ENCODE results near the gene TMEM91. TPM values are rescaled to one million over a fixed set of nuclear protein-coding genes. Genes with fewer than 3 reads are reported as not detected.
A peak's percentile ranks its signal among the peaks of the same experiment; 100 is the strongest.
"Not testable (repeated sequence)": the region's sequence is repeated elsewhere in the genome, so short reads cannot be mapped to it uniquely, and the experiment has no call there.

Gene TMEM91
- polyA plus RNA-seq, 1 donor (not counting 4 experiments of a cell fraction or from before 2014, with no cell fraction given): 6.3 TPM

GRCh38 chr19:41367848-41368301 lies 8.5 kb upstream of the TMEM91 start:
- no peaks in the 10 kb centered on the region for H4K20me1 ChIP-seq (ENCODE audit: control insufficient read depth, extremely low read depth, insufficient read depth, low read length)
- H3K27me3 ChIP-seq (ENCODE audit: control insufficient read depth, extremely low read depth, insufficient read depth, low read length): no peaks in the 10 kb centered on the region
- peak overlapping the region; percentile 13 for H3K9ac ChIP-seq (ENCODE audit: control insufficient read depth, extremely low read depth, insufficient read depth, low read length)
- H3K27ac ChIP-seq (ENCODE audit: control insufficient read depth, insufficient read depth, low read length): peak overlapping the region; percentile 62
- H3K36me3 ChIP-seq (ENCODE audit: control insufficient read depth in 2 of 2, extremely low read depth in 1 of 2, insufficient read depth in 2 of 2, low read length in 2 of 2): no peaks in the 10 kb centered on the region
- dilution Hi-C loops (cut with MboI; ENCODE audit: extremely low pct_ligation_motif_present, low sequenced_read_pairs): no loop called here
- TF ChIP-seq, protein P1, sequence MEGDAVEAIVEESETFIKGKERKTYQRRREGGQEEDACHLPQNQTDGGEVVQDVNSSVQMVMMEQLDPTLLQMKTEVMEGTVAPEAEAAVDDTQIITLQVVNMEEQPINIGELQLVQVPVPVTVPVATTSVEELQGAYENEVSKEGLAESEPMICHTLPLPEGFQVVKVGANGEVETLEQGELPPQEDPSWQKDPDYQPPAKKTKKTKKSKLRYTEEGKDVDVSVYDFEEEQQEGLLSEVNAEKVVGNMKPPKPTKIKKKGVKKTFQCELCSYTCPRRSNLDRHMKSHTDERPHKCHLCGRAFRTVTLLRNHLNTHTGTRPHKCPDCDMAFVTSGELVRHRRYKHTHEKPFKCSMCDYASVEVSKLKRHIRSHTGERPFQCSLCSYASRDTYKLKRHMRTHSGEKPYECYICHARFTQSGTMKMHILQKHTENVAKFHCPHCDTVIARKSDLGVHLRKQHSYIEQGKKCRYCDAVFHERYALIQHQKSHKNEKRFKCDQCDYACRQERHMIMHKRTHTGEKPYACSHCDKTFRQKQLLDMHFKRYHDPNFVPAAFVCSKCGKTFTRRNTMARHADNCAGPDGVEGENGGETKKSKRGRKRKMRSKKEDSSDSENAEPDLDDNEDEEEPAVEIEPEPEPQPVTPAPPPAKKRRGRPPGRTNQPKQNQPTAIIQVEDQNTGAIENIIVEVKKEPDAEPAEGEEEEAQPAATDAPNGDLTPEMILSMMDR (optimal IDR thresholded peaks at IDR 0.05 in 1 of 3, IDR thresholded peaks at IDR 0.05 in 1 of 3, conservative IDR thresholded peaks at IDR 0.05 in 1 of 3; ENCODE audit: extremely low read depth in 1 of 3, insufficient read depth in 2 of 3, low read length in 3 of 3): no peak
- TF ChIP-seq EZH2 (IDR thresholded peaks at IDR 0.05; ENCODE audit: low read length): no peak
- peaks cover 19% of the 10 kb centered on the region for H3K4me1 ChIP-seq (ENCODE audit: control insufficient read depth, extremely low read depth, insufficient read depth, low read length)
- no peak overlapping the region for H2AFZ ChIP-seq (ENCODE audit: control insufficient read depth, low read length)
- no peak overlapping the region for H3K4me3 ChIP-seq (ENCODE audit: control insufficient read depth in 2 of 3, extremely low read depth in 1 of 3, insufficient read depth in 2 of 3, low read depth in 1 of 3, low read length in 3 of 3)
- H3K4me2 ChIP-seq (ENCODE audit: control insufficient read depth, extremely low read depth, insufficient read depth, low read depth, low read length): no peak overlapping the region
- no peaks in the 10 kb centered on the region for H3K9me3 ChIP-seq (ENCODE audit: control insufficient read depth, low read depth, low read length)
- H3K79me2 ChIP-seq (ENCODE audit: control insufficient read depth, insufficient read depth, low read length): peaks cover 12% of the 10 kb centered on the region
- H3K9me1 ChIP-seq (ENCODE audit: control insufficient read depth, extremely low read depth, insufficient read depth, low read length): peaks cover 2% of the 10 kb centered on the region
- FAIRE-seq: peak; percentile 92
- DNase-seq (ENCODE audit: low read depth, low spot score): peak; percentile 84

- no peak for FAIRE-seq
Observed at GRCh38 chr19:41369769-41370168, 6.6 kb upstream of the TMEM91 start.

DNA sequence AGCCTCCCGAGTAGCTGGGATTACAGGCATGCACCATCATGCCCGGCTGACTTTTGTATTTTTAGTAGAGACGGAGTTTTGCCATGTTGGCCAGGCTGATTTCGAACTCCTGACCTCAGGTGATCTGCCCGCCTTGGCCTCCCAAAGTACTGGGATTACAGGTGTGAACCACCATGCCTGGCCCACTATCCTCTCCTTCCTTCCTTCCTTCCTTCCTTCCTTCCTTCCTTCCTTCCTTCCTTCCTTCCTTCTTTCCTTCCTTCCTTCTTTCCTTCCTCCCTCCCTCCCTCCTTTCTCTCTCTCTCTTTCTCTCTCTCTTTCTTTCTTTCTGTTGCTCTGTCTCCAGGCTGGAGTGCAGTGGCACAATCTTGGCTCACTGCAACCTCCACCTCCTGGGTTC lies 5.2 kb upstream of the TMEM91 start:
- H3K9ac ChIP-seq (ENCODE audit: control insufficient read depth, extremely low read depth, insufficient read depth, low read length); H3K27ac ChIP-seq (ENCODE audit: control insufficient read depth, insufficient read depth, low read length); H3K9me1 ChIP-seq (ENCODE audit: control insufficient read depth, extremely low read depth, insufficient read depth, low read length); H3K4me2 ChIP-seq (ENCODE audit: control insufficient read depth, extremely low read depth, insufficient read depth, low read depth, low read length); DNase-seq (ENCODE audit: low read depth, low spot score); H3K79me2 ChIP-seq (ENCODE audit: control insufficient read depth, insufficient read depth, low read length); FAIRE-seq; H3K9me3 ChIP-seq (ENCODE audit: control insufficient read depth, low read depth, low read length); H3K27me3 ChIP-seq (ENCODE audit: control insufficient read depth, extremely low read depth, insufficient read depth, low read length); H3K36me3 ChIP-seq (ENCODE audit: control insufficient read depth in 2 of 2, extremely low read depth in 1 of 2, insufficient read depth in 2 of 2, low read length in 2 of 2); H2AFZ ChIP-seq (ENCODE audit: control insufficient read depth, low read length); H4K20me1 ChIP-seq (ENCODE audit: control insufficient read depth, extremely low read depth, insufficient read depth, low read length); dilution Hi-C loops (cut with MboI; ENCODE audit: extremely low pct_ligation_motif_present, low sequenced_read_pairs); H3K4me3 ChIP-seq (ENCODE audit: control insufficient read depth in 2 of 3, extremely low read depth in 1 of 3, insufficient read depth in 2 of 3, low read depth in 1 of 3, low read length in 3 of 3): not testable (repeated sequence)
- H3K4me1 ChIP-seq (ENCODE audit: control insufficient read depth, extremely low read depth, insufficient read depth, low read length): peaks cover 14% of the 10 kb centered on the region

More at GRCh38 chr19:41369769-41370168, 6.6 kb upstream of the TMEM91 start:
- dilution Hi-C loops (cut with MboI; ENCODE audit: extremely low pct_ligation_motif_present, low sequenced_read_pairs): no loop called here
- Histone ChIP-seq H3K9me3 (ENCODE audit: control insufficient read depth, low read depth, low read length) (no peaks in the 10 kb centered on the region), H3K4me2 (ENCODE audit: control insufficient read depth, extremely low read depth, insufficient read depth, low read depth, low read length) (no peak overlapping the region), H4K20me1 (ENCODE audit: control insufficient read depth, extremely low read depth, insufficient read depth, low read length) (no peaks in the 10 kb centered on the region), H3K4me1 (ENCODE audit: control insufficient read depth, extremely low read depth, insufficient read depth, low read length) (peaks cover 11% of the 10 kb centered on the region), H3K9me1 (ENCODE audit: control insufficient read depth, extremely low read depth, insufficient read depth, low read length) (no peaks in the 10 kb centered on the region), H3K36me3 (ENCODE audit: control insufficient read depth in 2 of 2, extremely low read depth in 1 of 2, insufficient read depth in 2 of 2, low read length in 2 of 2) (no peaks in the 10 kb centered on the region), H3K4me3 (ENCODE audit: control insufficient read depth in 2 of 3, extremely low read depth in 1 of 3, insufficient read depth in 2 of 3, low read depth in 1 of 3, low read length in 3 of 3) (no peak overlapping the region), H2AFZ (ENCODE audit: control insufficient read depth, low read length) (no peak overlapping the region), H3K9ac (ENCODE audit: control insufficient read depth, extremely low read depth, insufficient read depth, low read length) (no peak overlapping the region), H3K27me3 (ENCODE audit: control insufficient read depth, extremely low read depth, insufficient read depth, low read length) (no peaks in the 10 kb centered on the region), H3K79me2 (ENCODE audit: control insufficient read depth, insufficient read depth, low read length) (peaks cover 8% of the 10 kb centered on the region), H3K27ac (ENCODE audit: control insufficient read depth, insufficient read depth, low read length) (no peak overlapping the region)
- TF ChIP-seq, protein P1 (optimal IDR thresholded peaks at IDR 0.05 in 1 of 3, IDR thresholded peaks at IDR 0.05 in 1 of 3, conservative IDR thresholded peaks at IDR 0.05 in 1 of 3; ENCODE audit: extremely low read depth in 1 of 3, insufficient read depth in 2 of 3, low read length in 3 of 3): no peak
- no peak for TF ChIP-seq EZH2 (IDR thresholded peaks at IDR 0.05; ENCODE audit: low read length)
- DNase-seq (ENCODE audit: low read depth, low spot score): no peak

Measured in keratinocyte (primary cell).